ENCODE measurements around the gene TRIM25. TPM values are rescaled to one million over a fixed set of nuclear protein-coding genes. Genes with fewer than 3 reads are reported as not detected.

Gene TRIM25
- total RNA-seq, 1 experiment from 2014 or later = 135 TPM

DNA sequence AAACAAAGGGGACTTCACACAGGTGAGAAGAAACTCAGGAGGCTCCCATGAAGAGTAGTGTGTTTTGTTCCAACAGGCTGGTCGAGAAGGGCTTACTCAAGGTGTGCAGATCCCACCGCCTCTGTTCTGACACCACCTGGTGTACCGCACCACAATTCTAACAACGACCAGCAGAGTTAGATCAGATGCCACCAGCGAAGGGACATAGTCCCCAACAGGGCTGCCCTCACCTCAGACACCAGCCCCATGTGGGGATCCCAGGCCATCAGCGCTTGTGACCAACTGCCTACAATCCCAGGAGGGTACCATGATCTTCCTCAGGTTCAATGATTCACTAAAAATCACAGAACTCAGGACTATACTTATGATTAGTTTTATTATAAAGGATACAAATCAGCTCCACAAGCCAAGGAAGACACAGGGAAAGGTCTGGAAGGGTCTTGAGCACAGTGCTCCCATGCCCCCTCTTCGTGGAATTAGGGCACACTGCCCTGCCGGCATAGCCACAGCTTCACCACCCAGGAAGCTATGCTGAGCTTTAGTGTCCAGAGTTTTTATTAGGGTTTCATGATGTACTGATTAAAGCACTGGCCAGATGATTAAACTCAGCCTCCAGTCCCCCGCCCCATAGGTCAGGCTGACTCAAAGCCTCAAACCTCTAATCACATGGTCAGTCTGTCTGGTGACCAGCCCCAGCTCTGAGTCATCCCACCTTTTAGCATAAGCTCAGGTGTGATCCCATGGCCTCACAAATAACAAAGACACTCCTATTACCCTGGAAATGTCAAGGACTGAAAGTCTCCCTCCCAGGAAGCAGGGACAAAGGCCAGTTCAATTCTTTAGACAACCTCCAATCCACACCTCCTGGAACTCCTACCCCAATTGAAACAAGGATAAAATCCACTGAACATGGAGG, 26.0 kb downstream of the TRIM25 start (continued):
- TF ChIP-seq, protein P1, sequence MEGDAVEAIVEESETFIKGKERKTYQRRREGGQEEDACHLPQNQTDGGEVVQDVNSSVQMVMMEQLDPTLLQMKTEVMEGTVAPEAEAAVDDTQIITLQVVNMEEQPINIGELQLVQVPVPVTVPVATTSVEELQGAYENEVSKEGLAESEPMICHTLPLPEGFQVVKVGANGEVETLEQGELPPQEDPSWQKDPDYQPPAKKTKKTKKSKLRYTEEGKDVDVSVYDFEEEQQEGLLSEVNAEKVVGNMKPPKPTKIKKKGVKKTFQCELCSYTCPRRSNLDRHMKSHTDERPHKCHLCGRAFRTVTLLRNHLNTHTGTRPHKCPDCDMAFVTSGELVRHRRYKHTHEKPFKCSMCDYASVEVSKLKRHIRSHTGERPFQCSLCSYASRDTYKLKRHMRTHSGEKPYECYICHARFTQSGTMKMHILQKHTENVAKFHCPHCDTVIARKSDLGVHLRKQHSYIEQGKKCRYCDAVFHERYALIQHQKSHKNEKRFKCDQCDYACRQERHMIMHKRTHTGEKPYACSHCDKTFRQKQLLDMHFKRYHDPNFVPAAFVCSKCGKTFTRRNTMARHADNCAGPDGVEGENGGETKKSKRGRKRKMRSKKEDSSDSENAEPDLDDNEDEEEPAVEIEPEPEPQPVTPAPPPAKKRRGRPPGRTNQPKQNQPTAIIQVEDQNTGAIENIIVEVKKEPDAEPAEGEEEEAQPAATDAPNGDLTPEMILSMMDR (IDR thresholded peaks at IDR 0.05 in 2 of 3, conservative IDR thresholded peaks at IDR 0.05 in 1 of 3; ENCODE audit: borderline replicate concordance in 1 of 3, insufficient read depth in 1 of 3, low read depth in 2 of 3, low read length in 2 of 3) = no peak
- no peak for TF ChIP-seq ZNF274 (IDR thresholded peaks at IDR 0.05; ENCODE audit: low read depth, low read length)
- TF ChIP-seq SIN3A (IDR thresholded peaks at IDR 0.05; ENCODE audit: low read depth) = no peak
- no peak for TF ChIP-seq RAD21 (IDR thresholded peaks at IDR 0.05; ENCODE audit: low read depth)
- no peak for TF ChIP-seq EGR1 (IDR thresholded peaks at IDR 0.05; ENCODE audit: low read depth)
- no peak for TF ChIP-seq POLR2A (IDR thresholded peaks at IDR 0.05; ENCODE audit: borderline replicate concordance, extremely low read depth, insufficient read depth, insufficient read length)
- TF ChIP-seq CBX3 (IDR thresholded peaks at IDR 0.05; ENCODE audit: low read depth) = peak; percentile 58; the same call in 1 of the 2 replicates
- TF ChIP-seq YY1 (IDR thresholded peaks at IDR 0.05; ENCODE audit: extremely low read depth, insufficient replicate concordance, low read depth, low read length) = no peak
- TF ChIP-seq, protein P2, sequence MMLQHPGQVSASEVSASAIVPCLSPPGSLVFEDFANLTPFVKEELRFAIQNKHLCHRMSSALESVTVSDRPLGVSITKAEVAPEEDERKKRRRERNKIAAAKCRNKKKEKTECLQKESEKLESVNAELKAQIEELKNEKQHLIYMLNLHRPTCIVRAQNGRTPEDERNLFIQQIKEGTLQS (IDR thresholded peaks at IDR 0.05) = no peak
- TF ChIP-seq, protein P3, sequence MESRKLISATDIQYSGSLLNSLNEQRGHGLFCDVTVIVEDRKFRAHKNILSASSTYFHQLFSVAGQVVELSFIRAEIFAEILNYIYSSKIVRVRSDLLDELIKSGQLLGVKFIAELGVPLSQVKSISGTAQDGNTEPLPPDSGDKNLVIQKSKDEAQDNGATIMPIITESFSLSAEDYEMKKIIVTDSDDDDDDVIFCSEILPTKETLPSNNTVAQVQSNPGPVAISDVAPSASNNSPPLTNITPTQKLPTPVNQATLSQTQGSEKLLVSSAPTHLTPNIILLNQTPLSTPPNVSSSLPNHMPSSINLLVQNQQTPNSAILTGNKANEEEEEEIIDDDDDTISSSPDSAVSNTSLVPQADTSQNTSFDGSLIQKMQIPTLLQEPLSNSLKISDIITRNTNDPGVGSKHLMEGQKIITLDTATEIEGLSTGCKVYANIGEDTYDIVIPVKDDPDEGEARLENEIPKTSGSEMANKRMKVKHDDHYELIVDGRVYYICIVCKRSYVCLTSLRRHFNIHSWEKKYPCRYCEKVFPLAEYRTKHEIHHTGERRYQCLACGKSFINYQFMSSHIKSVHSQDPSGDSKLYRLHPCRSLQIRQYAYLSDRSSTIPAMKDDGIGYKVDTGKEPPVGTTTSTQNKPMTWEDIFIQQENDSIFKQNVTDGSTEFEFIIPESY (IDR thresholded peaks at IDR 0.05; ENCODE audit: extremely low read depth, insufficient replicate concordance, low read length) = no peak
- TF ChIP-seq, protein P4, sequence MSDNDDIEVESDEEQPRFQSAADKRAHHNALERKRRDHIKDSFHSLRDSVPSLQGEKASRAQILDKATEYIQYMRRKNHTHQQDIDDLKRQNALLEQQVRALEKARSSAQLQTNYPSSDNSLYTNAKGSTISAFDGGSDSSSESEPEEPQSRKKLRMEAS (IDR thresholded peaks at IDR 0.05) = no peak; the same call in 1 of the 2 replicates
- no peak for TF ChIP-seq EZH2phosphoT487 (IDR thresholded peaks at IDR 0.05; ENCODE audit: borderline replicate concordance)
- TF ChIP-seq TCF7L2 (IDR thresholded peaks at IDR 0.05; ENCODE audit: borderline replicate concordance, extremely low read depth, insufficient read depth, insufficient read length) = no peak

Data from HCT116 (cell line).